Right atrium auricular region (tissue), 2 donors: ENCODE data around the gene CHODL. TPM values are rescaled to one million over a fixed set of nuclear protein-coding genes. Genes with fewer than 3 reads are reported as not detected.
A peak's percentile ranks its signal among the peaks of the same experiment; 100 is the strongest.

ENCODE experiments used
- DNase-seq: peaks from one replicate; pipeline ENCODE4 v3.0.0-alpha.2; 2019; ENCODE audit warnings: low spot score
- H3K27ac ChIP-seq, 2 donors: fragments of 200-600 bp; sonication (generic); 1 replicate in 1 of 2; 2 replicates in 1 of 2; pipeline ENCODE4 v1.5.1; 2016 to 2019
- H3K27me3 ChIP-seq, 2 donors: fragments of 200-600 bp; sonication (generic); one replicate each; pipeline versions ENCODE4 v1.5.1 to v1.6.0; 2017 to 2019
- H3K36me3 ChIP-seq: fragments of 200-600 bp; sonication (generic); one replicate; pipeline ENCODE4 v1.5.1; 2016
- H3K4me1 ChIP-seq, 2 donors: fragments of 200-600 bp; sonication (generic); one replicate each; pipeline versions ENCODE4 v1.5.1 to v1.6.0; 2017 to 2019
- H3K4me3 ChIP-seq, 2 donors: fragments of 200-600 bp; sonication (generic); 1 replicate in 1 of 2; 2 replicates in 1 of 2; pipeline ENCODE4 v1.5.1; 2017 to 2019; ENCODE audit warnings: mild to moderate bottlenecking in 1 of 2, moderate library complexity in 1 of 2
- H3K9me3 ChIP-seq, 2 donors: fragments of 200-600 bp; sonication (generic); one replicate each; pipeline ENCODE4 v1.5.1; 2019
- CTCF ChIP-seq, 2 donors: fragments of 200-600 bp; sonication (generic); IDR thresholded peaks; one replicate each; pipeline ENCODE4 v1.5.1; 2019; ENCODE audit warnings: antibody characterized with exemption in 2 of 2
- total RNA-seq, 2 donors: library from RNA; depleted of rRNA; stranded (reverse); fragments of >200 nt; gene quantifications; one replicate each; pipeline ENCODE4 v1.1.0, GENCODE V29; 2016

CHODL gene
- total RNA-seq, 2 donors from 2014 or later: 1.2 TPM

- Histone ChIP-seq H3K4me3 (no peak overlapping the region), H3K27me3 (no peaks in the 10 kb centered on the region), H3K4me1 (no peaks in the 10 kb centered on the region), H3K36me3 (no peaks in the 10 kb centered on the region), H3K9me3 (peaks cover 0 to 3% of the 10 kb centered on the region in 2 donors), H3K27ac (no peak overlapping the region)
- TF ChIP-seq CTCF (IDR thresholded peaks at IDR 0.05): no peak
- no peak for DNase-seq
These were observed 16.4 kb upstream of the CHODL start for GRCh38 chr21:18228060-18228739.

- no peak for TF ChIP-seq CTCF (IDR thresholded peaks at IDR 0.05)
- H3K4me1 ChIP-seq: no peaks in the 10 kb centered on the region
- H3K27ac ChIP-seq: no peak overlapping the region
- no peaks in the 10 kb centered on the region for H3K27me3 ChIP-seq
- H3K36me3 ChIP-seq: no peaks in the 10 kb centered on the region
- DNase-seq: no peak
- H3K9me3 ChIP-seq: peaks cover 0 to 4% of the 10 kb centered on the region in 2 donors
- no peak overlapping the region for H3K4me3 ChIP-seq
These were observed 9.1 kb upstream of the CHODL start for GRCh38 chr21:18235545-18235944.

- DNase-seq: no peak
- Histone ChIP-seq H3K4me1 (peaks cover 0 to 18% of the 10 kb centered on the region in 2 donors), H3K27me3 (no peaks in the 10 kb centered on the region), H3K27ac (peak overlapping the region in 1 of 2 donors; percentile 15), H3K9me3 (no peaks in the 10 kb centered on the region), H3K4me3 (peak overlapping the region; percentile 30 to 50), H3K36me3 (no peaks in the 10 kb centered on the region)
- no peak for TF ChIP-seq CTCF (IDR thresholded peaks at IDR 0.05)
These were observed 883 bp downstream of the CHODL start for GRCh38 chr21:18245464-18245967.

GRCh38 chr21:18248171-18248570, 3.5 kb downstream of the CHODL start:
- Histone ChIP-seq H3K4me3 (no peak overlapping the region), H3K36me3 (no peaks in the 10 kb centered on the region), H3K4me1 (peaks cover 0 to 18% of the 10 kb centered on the region in 2 donors), H3K9me3 (no peaks in the 10 kb centered on the region), H3K27me3 (no peaks in the 10 kb centered on the region), H3K27ac (no peak overlapping the region)
- no peak for DNase-seq
- no peak for TF ChIP-seq CTCF (IDR thresholded peaks at IDR 0.05)

GRCh38 chr21:18249672-18250071, 5.0 kb downstream of the CHODL start:
- H3K4me1 ChIP-seq: peaks cover 0 to 11% of the 10 kb centered on the region in 2 donors
- H3K27me3 ChIP-seq: no peaks in the 10 kb centered on the region
- TF ChIP-seq CTCF (IDR thresholded peaks at IDR 0.05): no peak
- no peak overlapping the region for H3K27ac ChIP-seq
- H3K4me3 ChIP-seq: no peak overlapping the region
- no peaks in the 10 kb centered on the region for H3K36me3 ChIP-seq
- H3K9me3 ChIP-seq: no peaks in the 10 kb centered on the region
- DNase-seq: no peak

- TF ChIP-seq CTCF (IDR thresholded peaks at IDR 0.05): no peak
- Histone ChIP-seq H3K27me3 (no peaks in the 10 kb centered on the region), H3K9me3 (no peaks in the 10 kb centered on the region), H3K4me3 (no peak overlapping the region), H3K36me3 (no peaks in the 10 kb centered on the region), H3K27ac (no peak overlapping the region), H3K4me1 (no peaks in the 10 kb centered on the region)
- DNase-seq: no peak
These were observed 6.4 kb downstream of the CHODL start for GRCh38 chr21:18251065-18251464.
